ENCODE results near the gene SLC39A3. TPM values are rescaled to one million over a fixed set of nuclear protein-coding genes. Genes with fewer than 3 reads are reported as not detected.

Gene SLC39A3
- total RNA-seq, 1 experiment from 2014 or later = 32.4 TPM

DNA sequence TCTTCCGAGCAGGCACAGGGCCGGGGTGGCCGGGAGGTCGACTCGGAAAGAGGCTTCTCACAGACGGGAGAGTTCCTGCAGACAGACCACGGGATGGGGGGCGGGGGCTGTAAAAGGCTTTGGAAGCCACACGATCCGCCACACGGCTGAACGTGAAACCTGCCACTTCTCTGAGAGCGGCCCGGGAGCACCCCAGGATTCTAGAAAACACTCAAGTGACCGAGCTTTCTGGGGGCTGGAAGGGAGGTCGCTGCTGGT, 15.6 kb upstream of the SLC39A3 start:
- no peak overlapping the region for H2BK5ac ChIP-seq (ENCODE audit: insufficient read length, low read length)
- H3T11ph ChIP-seq (ENCODE audit: low read length) = no peak overlapping the region
- H4K8ac ChIP-seq (replicated peaks; ENCODE audit: insufficient read length, low read depth, low read length) = no peak overlapping the region
- no peak overlapping the region for H3K4me3 Mint-ChIP-seq
- H3K23me2 ChIP-seq (ENCODE audit: insufficient read length, low read depth, low read length, poor library complexity, severe bottlenecking) = no peaks in the 10 kb centered on the region
- no peak overlapping the region for H3K4me2 ChIP-seq (ENCODE audit: insufficient read depth, insufficient read length, low read length)
- H2AK5ac ChIP-seq (ENCODE audit: insufficient read length, low read length) = no peak overlapping the region
- no peak overlapping the region for H2BK15ac ChIP-seq (ENCODE audit: low read depth, low read length)
- no peak overlapping the region for H3K27ac ChIP-seq (ENCODE audit: insufficient read length, low read depth, low read length)
- no peak overlapping the region for H4K91ac ChIP-seq (ENCODE audit: insufficient read length, low read depth, low read length)
- no peaks in the 10 kb centered on the region for H3K4me1 ChIP-seq (ENCODE audit: insufficient read depth, low read length)
- H2BK12ac ChIP-seq (ENCODE audit: insufficient read length, low read depth, low read length) = no peak overlapping the region
- no peak overlapping the region for H2AFZ ChIP-seq (ENCODE audit: low read length)
- H3K36me3 Mint-ChIP-seq (ENCODE audit: insufficient read depth in 1 of 3, low read depth in 3 of 3) = peaks cover 13 to 61% (median 48%) of the 10 kb centered on the region in 3 experiments; a peak in 6 of 7 replicates
- peak overlapping the region in 1 of 3 experiments; percentile 42; a peak in 1 of 7 replicates for H3K27ac Mint-ChIP-seq
- no peaks in the 10 kb centered on the region for H3K27me3 ChIP-seq (ENCODE audit: insufficient read depth, low read length)
- no peak overlapping the region for H3K23ac ChIP-seq (ENCODE audit: insufficient read length, low read depth, low read length)
- no peaks in the 10 kb centered on the region for H3K79me2 ChIP-seq (ENCODE audit: insufficient read depth, low read length)
- no peaks in the 10 kb centered on the region for H3K79me1 ChIP-seq (ENCODE audit: insufficient read depth, low read depth, low read length, poor library complexity, severe bottlenecking)
- no peak for DNase-seq
- H3K4ac ChIP-seq (ENCODE audit: low read depth, low read length) = no peak overlapping the region
- no peak for TF ChIP-seq CTCF (conservative IDR thresholded peaks at IDR 0.05)
- no peak overlapping the region for H3K18ac ChIP-seq (ENCODE audit: insufficient read length, low read depth, low read length)
- no peak overlapping the region for H2BK20ac ChIP-seq (ENCODE audit: low read depth, low read length, poor library complexity, severe bottlenecking)
- no peak overlapping the region for H3K9ac ChIP-seq (ENCODE audit: extremely low read depth, insufficient read length, low read length)
- peaks cover 5% of the 10 kb centered on the region; the same call in 1 of the 2 replicates for H3K27me3 Mint-ChIP-seq (ENCODE audit: low read depth)
- H4K20me1 ChIP-seq (ENCODE audit: control insufficient read depth, insufficient read depth, insufficient read length) = no peaks in the 10 kb centered on the region
- no peak overlapping the region for H2BK120ac ChIP-seq (ENCODE audit: low read depth, low read length, poor library complexity, severe bottlenecking)
- no peak overlapping the region for H3K14ac ChIP-seq (ENCODE audit: insufficient read depth, low read length)
- H3K9me3 Mint-ChIP-seq = no peaks in the 10 kb centered on the region
- no peaks in the 10 kb centered on the region for H3K4me1 Mint-ChIP-seq
- H4K5ac ChIP-seq (ENCODE audit: insufficient read length, low read depth, low read length) = no peak overlapping the region
- WGBS (ENCODE audit: extremely low coverage, insufficient read length, low lambda C conversion rate) = no CpG with 5 or more reads among the region's 16 CpGs
- no peak overlapping the region for H3K56ac ChIP-seq (ENCODE audit: insufficient read length, low read depth, low read length)
- no peaks in the 10 kb centered on the region for H3K9me3 ChIP-seq (ENCODE audit: control insufficient read depth, low read depth, low read length)
